Measurements from ENCODE around the gene SLC35B2. TPM values are rescaled to one million over a fixed set of nuclear protein-coding genes. Genes with fewer than 3 reads are reported as not detected.

The SLC35B2 gene
- total RNA-seq, 1 experiment from 2014 or later = 105 TPM

DNA sequence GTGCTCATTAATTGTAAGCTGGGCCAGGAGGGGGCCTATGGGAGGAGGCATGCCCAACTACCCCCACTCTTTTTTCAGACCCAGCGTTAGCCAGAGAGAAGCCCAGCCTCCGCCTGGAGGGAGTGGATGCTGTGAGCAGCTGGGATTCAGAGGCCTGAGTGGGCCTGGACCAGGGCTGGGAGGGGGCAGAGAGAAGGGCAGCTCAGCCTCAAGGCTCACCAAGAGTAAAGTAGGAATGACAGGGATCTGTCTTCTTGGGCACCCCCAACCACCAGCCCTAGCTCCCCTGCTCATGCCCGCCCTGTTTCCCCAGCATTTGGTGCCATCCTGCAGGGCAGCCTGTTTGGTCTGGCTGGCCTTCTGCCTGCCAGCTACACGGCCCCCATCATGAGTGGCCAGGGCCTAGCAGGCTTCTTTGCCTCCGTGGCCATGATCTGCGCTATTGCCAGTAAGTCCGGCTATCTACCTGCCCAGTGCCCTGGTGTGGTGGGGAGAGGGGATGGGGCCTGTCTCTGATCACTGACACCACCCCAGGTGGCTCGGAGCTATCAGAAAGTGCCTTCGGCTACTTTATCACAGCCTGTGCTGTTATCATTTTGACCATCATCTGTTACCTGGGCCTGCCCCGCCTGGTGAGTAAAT, 27.2 kb downstream of the SLC35B2 start:
- Histone ChIP-seq H3K36me3 (ENCODE audit: control insufficient read depth, insufficient read depth, low read length) (peaks cover 5% of the 10 kb centered on the region), H3K4me3 (ENCODE audit: low read depth in 2 of 2, low read length in 2 of 2) (no peak overlapping the region), H3K9me3 (ENCODE audit: control insufficient read depth, insufficient read depth, low read depth, low read length) (no peaks in the 10 kb centered on the region), H3K27ac (ENCODE audit: low read length) (no peak overlapping the region), H3K27me3 (ENCODE audit: control insufficient read depth, insufficient read depth, low read length) (no peaks in the 10 kb centered on the region), H3K4me1 (ENCODE audit: control insufficient read depth, insufficient read depth, low read length) (peaks cover 65% of the 10 kb centered on the region)
- CTCF ChIA-PET = interaction anchor here (0.6 kb wide), 1 partner anchor 40 kb away, joined by 6 read pairs; no protein-coding TSS in a partner anchor
- BruUV-seq (replicated peaks) = no TSS peak
- ATAC-seq (no peak), DNase-seq (ENCODE audit: low read depth, low spot score) (no peak)
- POLR2A ChIA-PET = no interaction called here
- TF ChIP-seq, protein P1, sequence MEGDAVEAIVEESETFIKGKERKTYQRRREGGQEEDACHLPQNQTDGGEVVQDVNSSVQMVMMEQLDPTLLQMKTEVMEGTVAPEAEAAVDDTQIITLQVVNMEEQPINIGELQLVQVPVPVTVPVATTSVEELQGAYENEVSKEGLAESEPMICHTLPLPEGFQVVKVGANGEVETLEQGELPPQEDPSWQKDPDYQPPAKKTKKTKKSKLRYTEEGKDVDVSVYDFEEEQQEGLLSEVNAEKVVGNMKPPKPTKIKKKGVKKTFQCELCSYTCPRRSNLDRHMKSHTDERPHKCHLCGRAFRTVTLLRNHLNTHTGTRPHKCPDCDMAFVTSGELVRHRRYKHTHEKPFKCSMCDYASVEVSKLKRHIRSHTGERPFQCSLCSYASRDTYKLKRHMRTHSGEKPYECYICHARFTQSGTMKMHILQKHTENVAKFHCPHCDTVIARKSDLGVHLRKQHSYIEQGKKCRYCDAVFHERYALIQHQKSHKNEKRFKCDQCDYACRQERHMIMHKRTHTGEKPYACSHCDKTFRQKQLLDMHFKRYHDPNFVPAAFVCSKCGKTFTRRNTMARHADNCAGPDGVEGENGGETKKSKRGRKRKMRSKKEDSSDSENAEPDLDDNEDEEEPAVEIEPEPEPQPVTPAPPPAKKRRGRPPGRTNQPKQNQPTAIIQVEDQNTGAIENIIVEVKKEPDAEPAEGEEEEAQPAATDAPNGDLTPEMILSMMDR (IDR thresholded peaks at IDR 0.05) = no peak
- TF ChIP-seq, protein P2, sequence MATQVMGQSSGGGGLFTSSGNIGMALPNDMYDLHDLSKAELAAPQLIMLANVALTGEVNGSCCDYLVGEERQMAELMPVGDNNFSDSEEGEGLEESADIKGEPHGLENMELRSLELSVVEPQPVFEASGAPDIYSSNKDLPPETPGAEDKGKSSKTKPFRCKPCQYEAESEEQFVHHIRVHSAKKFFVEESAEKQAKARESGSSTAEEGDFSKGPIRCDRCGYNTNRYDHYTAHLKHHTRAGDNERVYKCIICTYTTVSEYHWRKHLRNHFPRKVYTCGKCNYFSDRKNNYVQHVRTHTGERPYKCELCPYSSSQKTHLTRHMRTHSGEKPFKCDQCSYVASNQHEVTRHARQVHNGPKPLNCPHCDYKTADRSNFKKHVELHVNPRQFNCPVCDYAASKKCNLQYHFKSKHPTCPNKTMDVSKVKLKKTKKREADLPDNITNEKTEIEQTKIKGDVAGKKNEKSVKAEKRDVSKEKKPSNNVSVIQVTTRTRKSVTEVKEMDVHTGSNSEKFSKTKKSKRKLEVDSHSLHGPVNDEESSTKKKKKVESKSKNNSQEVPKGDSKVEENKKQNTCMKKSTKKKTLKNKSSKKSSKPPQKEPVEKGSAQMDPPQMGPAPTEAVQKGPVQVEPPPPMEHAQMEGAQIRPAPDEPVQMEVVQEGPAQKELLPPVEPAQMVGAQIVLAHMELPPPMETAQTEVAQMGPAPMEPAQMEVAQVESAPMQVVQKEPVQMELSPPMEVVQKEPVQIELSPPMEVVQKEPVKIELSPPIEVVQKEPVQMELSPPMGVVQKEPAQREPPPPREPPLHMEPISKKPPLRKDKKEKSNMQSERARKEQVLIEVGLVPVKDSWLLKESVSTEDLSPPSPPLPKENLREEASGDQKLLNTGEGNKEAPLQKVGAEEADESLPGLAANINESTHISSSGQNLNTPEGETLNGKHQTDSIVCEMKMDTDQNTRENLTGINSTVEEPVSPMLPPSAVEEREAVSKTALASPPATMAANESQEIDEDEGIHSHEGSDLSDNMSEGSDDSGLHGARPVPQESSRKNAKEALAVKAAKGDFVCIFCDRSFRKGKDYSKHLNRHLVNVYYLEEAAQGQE (IDR thresholded peaks at IDR 0.05; ENCODE audit: insufficient read depth in 1 of 2, low read depth in 2 of 2, low read length in 1 of 2) = no peak
- TF ChIP-seq SIN3A (IDR thresholded peaks at IDR 0.05; ENCODE audit: borderline replicate concordance, insufficient read depth, low read depth, low read length) (no peak), POLR2AphosphoS5 (IDR thresholded peaks at IDR 0.05; ENCODE audit: low read depth, low read length) (no peak), TCF7L2 (IDR thresholded peaks at IDR 0.05; ENCODE audit: low read depth, low read length) (no peak)
- intact Hi-C loops (cut with micrococcal nuclease; ENCODE audit: unreplicated experiment) (loop anchor here (5.0 kb wide), 1 partner anchor 128 kb away; no protein-coding TSS in a partner anchor), in situ Hi-C loops (cut with HindIII; ENCODE audit: low pct_unique_long_range_greater_than_20kb, low sequenced_read_pairs) (no loop called here)

DNA sequence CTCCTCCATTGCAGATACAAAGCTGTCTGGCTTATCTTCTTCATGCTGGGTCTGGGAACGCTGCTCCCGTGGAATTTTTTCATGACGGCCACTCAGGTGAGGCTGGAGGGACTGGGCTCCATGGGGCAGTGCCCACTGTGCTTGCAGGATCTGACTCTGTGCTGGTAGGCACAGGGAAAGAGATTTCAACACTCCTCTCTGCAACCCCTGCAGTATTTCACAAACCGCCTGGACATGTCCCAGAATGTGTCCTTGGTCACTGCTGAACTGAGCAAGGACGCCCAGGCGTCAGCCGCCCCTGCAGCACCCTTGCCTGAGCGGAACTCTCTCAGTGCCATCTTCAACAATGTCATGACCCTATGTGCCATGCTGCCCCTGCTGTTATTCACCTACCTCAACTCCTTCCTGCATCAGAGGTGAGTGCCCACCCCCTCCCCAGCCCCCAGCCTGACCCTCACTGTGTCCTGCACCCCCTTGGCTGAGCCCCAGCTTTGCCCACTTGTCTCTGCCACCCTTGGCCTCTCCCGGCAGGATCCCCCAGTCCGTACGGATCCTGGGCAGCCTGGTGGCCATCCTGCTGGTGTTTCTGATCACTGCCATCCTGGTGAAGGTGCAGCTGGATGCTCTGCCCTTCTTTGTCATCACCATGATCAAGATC, 27.8 kb downstream of the SLC35B2 start:
- intact Hi-C loops (cut with micrococcal nuclease; ENCODE audit: unreplicated experiment) = loop anchor here (5.0 kb wide), 1 partner anchor 127 kb away; no protein-coding TSS in a partner anchor
- H3K27me3 ChIP-seq (ENCODE audit: control insufficient read depth, insufficient read depth, low read length) = no peaks in the 10 kb centered on the region
- ChIA-PET POLR2A (no interaction called here), CTCF (no interaction called here)
- H3K4me3 ChIP-seq (ENCODE audit: low read depth in 2 of 2, low read length in 2 of 2) = no peak overlapping the region
- H3K36me3 ChIP-seq (ENCODE audit: control insufficient read depth, insufficient read depth, low read length) = peaks cover 5% of the 10 kb centered on the region
- TF ChIP-seq TCF7L2 (IDR thresholded peaks at IDR 0.05; ENCODE audit: low read depth, low read length) (no peak), POLR2AphosphoS5 (IDR thresholded peaks at IDR 0.05; ENCODE audit: low read depth, low read length) (no peak), SIN3A (IDR thresholded peaks at IDR 0.05; ENCODE audit: borderline replicate concordance, insufficient read depth, low read depth, low read length) (no peak)
- TF ChIP-seq, protein P1 (IDR thresholded peaks at IDR 0.05) = no peak
- TF ChIP-seq, protein P2 (IDR thresholded peaks at IDR 0.05; ENCODE audit: insufficient read depth in 1 of 2, low read depth in 2 of 2, low read length in 1 of 2) = no peak
- DNase-seq (ENCODE audit: low read depth, low spot score) = no peak
- in situ Hi-C loops (cut with HindIII; ENCODE audit: low pct_unique_long_range_greater_than_20kb, low sequenced_read_pairs) = no loop called here
- H3K27ac ChIP-seq (ENCODE audit: low read length) = no peak overlapping the region
- H3K4me1 ChIP-seq (ENCODE audit: control insufficient read depth, insufficient read depth, low read length) = peaks cover 65% of the 10 kb centered on the region
- no TSS peak for BruUV-seq (replicated peaks)
- no peaks in the 10 kb centered on the region for H3K9me3 ChIP-seq (ENCODE audit: control insufficient read depth, insufficient read depth, low read depth, low read length)
- no peak for ATAC-seq

Data from Panc1 (cell line).